HepG2 (cell line): ENCODE measurements around the gene NTSR2. TPM values are rescaled to one million over a fixed set of nuclear protein-coding genes. Genes with fewer than 3 reads are reported as not detected.

Experiments
- ATAC-seq: fragments of 200-7000 bp; cut with Tn5 transposase; 3 replicates; pipeline ENCODE4 v1.9.1; 2020; ENCODE audit warnings: mild to moderate bottlenecking, moderate library complexity
- BruUV-seq: library from RNA; stranded (reverse); fragments of 400-500 nt; replicated peaks from 2 replicates; lab custom pipeline; 2021; lab: Mats Ljungman, UMichigan
- CTCF ChIA-PET: fragments of 300-600 bp; formaldehyde crosslinking; extraction: SDS; loops from one replicate; lab custom pipeline; 2021; ENCODE audit warnings: low total read pairs, inconsistent platforms, low intra/inter-chr PET ratio; lab: Yijun Ruan, JAX
- POLR2A ChIA-PET: fragments of 350-600 bp; sonication (Branson Sonifier 250); formaldehyde crosslinking; loops from one replicate; lab custom pipeline; 2020; ENCODE audit warnings: antibody characterized with exemption, inconsistent platforms; lab: Yijun Ruan, JAX
- DNase-seq: peaks from one replicate; pipeline ENCODE4 v3.0.0-alpha.2; 2015; ENCODE audit warnings: low spot score
- FAIRE-seq: peaks from 3 replicates; lab custom pipeline; 2011; peaks lifted over from hg19 to GRCh38; lab: Jason Lieb, UNC
- H2AFZ ChIP-seq: one replicate; pipeline ENCODE4 v1.6.1; 2011; ENCODE audit warnings: low read length, inconsistent platforms
- H3K27ac ChIP-seq: fragments of 300-600 bp; 3 replicates; pipeline ENCODE4 v1.8.0; 2011; ENCODE audit warnings: mixed run types, mild to moderate bottlenecking, mixed read lengths, low read length, inconsistent platforms; ENCODE audit not compliant: insufficient read depth; ENCODE audit errors: extremely low read length
- H3K27me3 ChIP-seq, 2 experiments: fragments of 200-600 bp in 1 of 2; 2 replicates in 1 of 2; 3 replicates in 1 of 2; pipeline versions ENCODE4 v1.6.0 to v1.8.0; 2011; ENCODE audit warnings: low read length in 2 of 2, mild to moderate bottlenecking in 2 of 2, moderate library complexity in 2 of 2, inconsistent platforms in 1 of 2; ENCODE audit not compliant: insufficient read depth in 2 of 2, control insufficient read depth in 1 of 2
- H3K36me3 ChIP-seq, 2 experiments: fragments of 200-600 bp in 1 of 2; replicated peaks in 1 of 2; 2 replicates in 1 of 2; 3 replicates in 1 of 2; pipeline versions ENCODE4 v1.5.1 to v1.8.0; 2011; ENCODE audit warnings: low read length in 2 of 2, inconsistent platforms in 1 of 2; ENCODE audit not compliant: insufficient read depth in 2 of 2, control insufficient read depth in 1 of 2
- H3K4me1 ChIP-seq: 2 replicates; pipeline ENCODE4 v1.5.1; 2012; ENCODE audit warnings: low read length, inconsistent platforms; ENCODE audit not compliant: insufficient read depth
- H3K4me2 ChIP-seq: 2 replicates; pipeline ENCODE4 v1.6.0; 2011; ENCODE audit warnings: low read depth, low read length, inconsistent platforms
- H3K4me3 ChIP-seq, 3 experiments: fragments of 200-600 bp in 1 of 3; sonication (generic), shearing (Covaris generic) in 1 of 3; replicated peaks in 1 of 3; 2 replicates each; pipeline ENCODE4 v1.5.1; 2011 to 2016; ENCODE audit warnings: low read length in 3 of 3, inconsistent platforms in 2 of 3, low read depth in 2 of 3, mild to moderate bottlenecking in 2 of 3, control low read depth in 1 of 3, mixed read lengths in 1 of 3; ENCODE audit not compliant: insufficient read depth in 1 of 3
- H3K79me2 ChIP-seq: one replicate; pipeline ENCODE4 v1.6.1; 2011; ENCODE audit warnings: low read length, inconsistent platforms; ENCODE audit not compliant: insufficient read depth
- H3K9ac ChIP-seq: 2 replicates; pipeline ENCODE4 v1.6.0; 2011; ENCODE audit warnings: mild to moderate bottlenecking, low read depth, low read length, inconsistent platforms; ENCODE audit not compliant: insufficient read depth
- H3K9me3 ChIP-seq: 2 replicates; pipeline ENCODE4 v1.5.1; 2012; ENCODE audit warnings: mild to moderate bottlenecking, low read length
- H4K20me1 ChIP-seq: 2 replicates; pipeline ENCODE4 v1.6.0; 2011; ENCODE audit warnings: inconsistent platforms, mild to moderate bottlenecking, low read length, moderate library complexity; ENCODE audit not compliant: insufficient read depth
- BRD4 ChIP-seq: sonication (generic); formaldehyde crosslinking; IDR thresholded peaks from 2 replicates; pipeline ENCODE4 v1.4.0; 2020; ENCODE audit warnings: missing genetic modification reagents
- ELF1 ChIP-seq: sonication (generic); formaldehyde crosslinking; IDR thresholded peaks from 2 replicates; pipeline ENCODE4 v1.4.0; 2020; ENCODE audit warnings: missing genetic modification reagents
- FOSL1 ChIP-seq: sonication (generic); formaldehyde crosslinking; IDR thresholded peaks from 2 replicates; pipeline ENCODE4 v1.9.0; 2021; ENCODE audit warnings: missing genetic modification reagents, borderline replicate concordance
- HCFC1 ChIP-seq: fragments of 150-350 bp; IDR thresholded peaks from 2 replicates; pipeline ENCODE4 v1.6.1; 2014; ENCODE audit warnings: low read depth, low read length
- HNRNPL ChIP-seq: fragments of 200-400 bp; formaldehyde crosslinking; IDR thresholded peaks from 2 replicates; pipeline ENCODE4 v1.6.1; 2017; ENCODE audit warnings: mild to moderate bottlenecking, low read depth, low read length
- TFAP4 ChIP-seq: sonication (generic); IDR thresholded peaks from 2 replicates; pipeline ENCODE4 v1.6.1; 2016; ENCODE audit warnings: low read depth, borderline replicate concordance
- ZNF597 ChIP-seq: sonication (generic); formaldehyde crosslinking; IDR thresholded peaks from 2 replicates; pipeline ENCODE4 v1.5.0; 2020; ENCODE audit warnings: missing genetic modification reagents
- ZNF687 ChIP-seq: sonication (generic); formaldehyde crosslinking; IDR thresholded peaks from 2 replicates; pipeline ENCODE4 v1.5.1; 2020; ENCODE audit warnings: mild to moderate bottlenecking, missing genetic modification reagents, moderate library complexity
- ZSCAN12 ChIP-seq: sonication (generic); formaldehyde crosslinking; IDR thresholded peaks from 2 replicates; pipeline ENCODE4 v1.9.0; 2021; ENCODE audit warnings: mild to moderate bottlenecking, missing genetic modification reagents
- ZSCAN31 ChIP-seq: sonication (generic); formaldehyde crosslinking; IDR thresholded peaks from 2 replicates; pipeline ENCODE4 v1.5.0; 2020; ENCODE audit warnings: low read depth, mild to moderate bottlenecking, missing genetic modification reagents
- WGBS: methylation state at CpG from one replicate; pipeline ENCODE4 v1.1.6; 2017; ENCODE audit warnings: low lambda C conversion rate; 5-methylcytosine and 5-hydroxymethylcytosine counted together
- in situ Hi-C: cut with HindIII; loops from 2 replicates; pipeline ENCODE4 v1.10.0; 2017; ENCODE audit warnings: low pct_unique_long_range_greater_than_20kb; ENCODE audit not compliant: extremely low pct_ligation_motif_present
- intact Hi-C: fragments of 100-400 bp; cut with micrococcal nuclease; formaldehyde crosslinking; loops from one replicate; pipeline ENCODE4 v1.10.0; 2022; ENCODE audit not compliant: unreplicated experiment
- polyA plus RNA-seq, 8 experiments: library from polyadenylated mRNA; depleted of rRNA in 3 of 8; stranded (reverse) in 7 of 8; unstranded in 1 of 8; fragments of >200 nt; fragmentation: Illumina TruSeq in 4 of 8; extraction: Trizol in 4 of 8; gene quantifications; 2 replicates each; pipeline versions ENCODE4 v1.2.1 to v1.2.3, GENCODE V29; 2011 to 2016; ENCODE audit warnings: low read depth in 4 of 8, missing spikeins in 1 of 8, mixed read lengths in 1 of 8; ENCODE audit not compliant: insufficient read depth in 1 of 8
- total RNA-seq, 5 experiments: library from RNA; depleted of rRNA; stranded (reverse); fragments of >200 nt; fragmentation: Illumina TruSeq; extraction: Trizol; gene quantifications; 2 replicates each; pipeline ENCODE4 v1.2.3, GENCODE V29; 2016; ENCODE audit warnings: low read depth in 1 of 5

Gene NTSR2
- total and polyA plus RNA-seq, 2 of the 13 experiments (the other 11 are each of a cell fraction or from before 2014, with no cell fraction given): not detected

- in situ Hi-C loops: no loop called here
- H3K27me3 ChIP-seq: no peaks in the 10 kb centered on the region
- H3K9me3 ChIP-seq: no peaks in the 10 kb centered on the region
- no peak overlapping the region for H3K9ac ChIP-seq
- 89% methylated on average over 16 of the region's 19 CpGs for WGBS
- ATAC-seq: no peak; the same call in 2 of the 3 replicates
- POLR2A ChIA-PET: no interaction called here
- FAIRE-seq: no peak
- no peak overlapping the region for H3K4me3 ChIP-seq
- no TSS peak for BruUV-seq
- H2AFZ ChIP-seq: no peak overlapping the region
- no peak for DNase-seq
- no peaks in the 10 kb centered on the region for H3K79me2 ChIP-seq
- no peak overlapping the region for H3K27ac ChIP-seq
- TF ChIP-seq ZSCAN12: no peak
- no peak for TF ChIP-seq ZNF597
- no peak for TF ChIP-seq TFAP4
- no peak for TF ChIP-seq HCFC1
- TF ChIP-seq BRD4 (CRISPR knock-in tag): no peak
- no peak for TF ChIP-seq ELF1 (CRISPR knock-in tag)
- TF ChIP-seq FOSL1 (CRISPR knock-in tag): no peak
- TF ChIP-seq HNRNPL: no peak
- no peak for TF ChIP-seq ZNF687
- no peak for TF ChIP-seq ZSCAN31
- intact Hi-C loops: no loop called here
- no peaks in the 10 kb centered on the region for H3K4me1 ChIP-seq
- CTCF ChIA-PET: no interaction called here
- no peak overlapping the region for H3K4me2 ChIP-seq
- no peaks in the 10 kb centered on the region; the same call in 1 of the 2 replicates for H4K20me1 ChIP-seq
- peaks cover 69 to 99% of the 10 kb centered on the region in 2 experiments for H3K36me3 ChIP-seq
Observed at GRCh38 chr2:11616851-11617415, 53.1 kb downstream of the NTSR2 start.
